ENCODE measurements around the gene SLC13A5.

DNA sequence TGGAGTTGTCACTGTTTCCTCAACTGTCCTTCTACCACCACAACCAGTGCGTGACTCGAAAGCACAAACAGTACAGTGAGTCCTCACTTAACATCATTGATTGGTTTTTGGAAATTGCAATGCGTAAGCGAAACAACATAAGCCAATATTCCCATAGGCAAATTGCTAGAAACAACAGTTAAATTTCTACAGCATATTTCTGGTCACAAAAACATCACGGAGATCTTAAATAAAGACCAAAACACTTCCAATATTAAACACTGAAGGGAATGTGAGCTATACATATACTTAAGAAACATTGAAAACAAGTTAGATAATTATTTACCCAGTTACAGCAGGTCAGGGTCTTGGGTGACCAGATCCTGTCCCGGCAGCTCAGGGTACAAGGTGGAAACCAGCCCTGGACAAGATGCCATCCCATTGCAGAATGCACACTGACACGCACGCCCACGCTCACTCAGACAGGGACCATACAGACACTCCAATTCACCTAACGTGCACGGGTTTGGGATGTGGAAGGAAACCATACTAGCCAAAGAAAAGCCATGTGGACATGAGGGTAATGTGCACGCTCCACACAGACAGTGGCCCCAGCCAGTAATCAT lies 4.7 kb downstream of the SLC13A5 start:
- TF ChIP-seq NFXL1 (CRISPR knock-in tag; IDR thresholded peaks at IDR 0.05), result no peak
- no peak for TF ChIP-seq ZNF175 (CRISPR knock-in tag; IDR thresholded peaks at IDR 0.05; ENCODE audit: low read depth)
- TF ChIP-seq MXI1 (IDR thresholded peaks at IDR 0.05; ENCODE audit: low read depth, low read length), result no peak
- no peak for TF ChIP-seq CHD4 (IDR thresholded peaks at IDR 0.05; ENCODE audit: insufficient read depth, insufficient replicate concordance, low read depth, low read length, poor library complexity, severe bottlenecking)
- no peak for TF ChIP-seq MEF2A (IDR thresholded peaks at IDR 0.05; ENCODE audit: control insufficient read depth, low read depth, low read length)
- TF ChIP-seq PTRF (tag; IDR thresholded peaks at IDR 0.05), result no peak
- no peak for TF ChIP-seq FOS (IDR thresholded peaks at IDR 0.05; ENCODE audit: extremely low read depth, insufficient read length)
- TF ChIP-seq PRMT5 (CRISPR knock-in tag; IDR thresholded peaks at IDR 0.05), result no peak
